ENCODE data around the gene TMEM72. TPM values are rescaled to one million over a fixed set of nuclear protein-coding genes. Genes with fewer than 3 reads are reported as not detected.

Gene TMEM72
- total RNA-seq, 3 donors from 2014 or later = not detected

- peaks cover 37% of the 10 kb centered on the region for H3K27me3 Mint-ChIP-seq (ENCODE audit: low read depth)
Measured at GRCh38 chr10:44881649-44882048, 29.5 kb upstream of the TMEM72 start.

GRCh38 chr10:44882166-44882720 is 28.9 kb upstream of the TMEM72 start:
- no peak overlapping the region for H3K4me3 Mint-ChIP-seq
- no peaks in the 10 kb centered on the region for H3K36me3 Mint-ChIP-seq (ENCODE audit: insufficient read depth)
- H3K27me3 Mint-ChIP-seq (ENCODE audit: low read depth) = peaks cover 37% of the 10 kb centered on the region
- DNase-seq (no peak), ATAC-seq (no peak)
- no peaks in the 10 kb centered on the region for H3K9me3 Mint-ChIP-seq
- H3K4me1 Mint-ChIP-seq (ENCODE audit: low read depth) = peaks cover 12% of the 10 kb centered on the region

More at GRCh38 chr10:44881649-44882048, 29.5 kb upstream of the TMEM72 start:
- Mint-ChIP-seq H3K4me1 (ENCODE audit: low read depth) (peaks cover 12% of the 10 kb centered on the region), H3K4me3 (no peak overlapping the region), H3K9me3 (no peaks in the 10 kb centered on the region), H3K36me3 (ENCODE audit: insufficient read depth) (no peaks in the 10 kb centered on the region)
- DNase-seq = no peak
- ATAC-seq = no peak

- Mint-ChIP-seq H3K4me3 (no peak overlapping the region), H3K4me1 (ENCODE audit: low read depth) (peaks cover 11% of the 10 kb centered on the region), H3K36me3 (ENCODE audit: insufficient read depth) (no peaks in the 10 kb centered on the region), H3K9me3 (no peaks in the 10 kb centered on the region), H3K27me3 (ENCODE audit: low read depth) (peaks cover 36% of the 10 kb centered on the region)
- DNase-seq (no peak), ATAC-seq (no peak)
Measured at GRCh38 chr10:44883593-44884331, 27.4 kb upstream of the TMEM72 start.

GRCh38 chr10:44885710-44886109 is 25.4 kb upstream of the TMEM72 start:
- Mint-ChIP-seq H3K4me3 (no peak overlapping the region), H3K36me3 (ENCODE audit: insufficient read depth) (no peaks in the 10 kb centered on the region), H3K27me3 (ENCODE audit: low read depth) (peaks cover 18% of the 10 kb centered on the region), H3K9me3 (no peaks in the 10 kb centered on the region), H3K4me1 (ENCODE audit: low read depth) (no peaks in the 10 kb centered on the region)
- ATAC-seq = no peak
- no peak for DNase-seq

- ATAC-seq (no peak), DNase-seq (no peak)
- Mint-ChIP-seq H3K27me3 (ENCODE audit: low read depth) (peaks cover 15% of the 10 kb centered on the region), H3K36me3 (ENCODE audit: insufficient read depth) (no peaks in the 10 kb centered on the region), H3K4me1 (ENCODE audit: low read depth) (no peaks in the 10 kb centered on the region), H3K9me3 (no peaks in the 10 kb centered on the region), H3K4me3 (no peak overlapping the region)
Measured at GRCh38 chr10:44886966-44887365, 24.2 kb upstream of the TMEM72 start.

DNA sequence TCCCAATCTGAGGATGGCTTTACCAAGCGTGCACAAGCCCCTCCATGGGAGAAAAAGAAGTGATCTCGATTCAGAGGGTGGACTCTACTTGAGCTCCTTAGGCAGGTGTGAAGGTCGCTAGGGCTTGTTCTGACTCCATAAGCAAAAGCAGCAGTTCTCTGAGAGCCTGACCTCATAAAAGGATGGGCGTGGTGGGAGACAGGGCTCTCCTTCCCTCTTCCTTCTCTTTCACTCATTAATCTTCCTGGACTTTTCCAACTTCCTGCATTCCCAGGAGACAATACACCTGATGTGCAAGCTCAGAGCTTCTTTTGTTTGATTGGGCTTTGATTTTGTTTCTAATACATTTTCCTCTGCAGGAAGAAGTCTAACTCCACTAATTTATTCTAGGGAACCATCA is 22.3 kb upstream of the TMEM72 start:
- H3K9me3 Mint-ChIP-seq = no peaks in the 10 kb centered on the region
- no peaks in the 10 kb centered on the region for H3K36me3 Mint-ChIP-seq (ENCODE audit: insufficient read depth)
- H3K27me3 Mint-ChIP-seq (ENCODE audit: low read depth) = no peaks in the 10 kb centered on the region
- DNase-seq (no peak), ATAC-seq (no peak)
- no peaks in the 10 kb centered on the region for H3K4me1 Mint-ChIP-seq (ENCODE audit: low read depth)
- no peak overlapping the region for H3K4me3 Mint-ChIP-seq

DNA sequence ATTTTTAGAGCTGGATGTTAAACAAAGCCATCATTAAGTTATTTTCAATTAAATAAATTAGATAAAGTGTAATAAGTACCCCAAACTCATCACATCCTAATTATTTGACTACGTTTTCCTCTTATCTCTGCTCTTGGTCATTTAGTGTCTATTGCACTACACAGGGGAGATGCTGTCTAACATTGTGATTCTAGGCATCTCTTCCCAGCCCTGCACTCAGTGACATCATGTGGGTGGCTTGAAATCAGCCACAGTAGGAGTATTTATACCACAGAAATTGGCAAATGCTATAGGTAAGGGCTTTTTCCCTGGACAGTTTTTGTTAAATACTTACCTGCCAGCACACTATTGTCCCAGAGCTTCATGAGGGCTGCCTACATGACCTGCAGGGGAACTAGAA is 21.3 kb upstream of the TMEM72 start:
- DNase-seq (no peak), ATAC-seq (no peak)
- no peaks in the 10 kb centered on the region for H3K4me1 Mint-ChIP-seq (ENCODE audit: low read depth)
- no peak overlapping the region for H3K4me3 Mint-ChIP-seq
- no peaks in the 10 kb centered on the region for H3K36me3 Mint-ChIP-seq (ENCODE audit: insufficient read depth)
- H3K9me3 Mint-ChIP-seq = no peaks in the 10 kb centered on the region
- H3K27me3 Mint-ChIP-seq (ENCODE audit: low read depth) = no peaks in the 10 kb centered on the region

DNA sequence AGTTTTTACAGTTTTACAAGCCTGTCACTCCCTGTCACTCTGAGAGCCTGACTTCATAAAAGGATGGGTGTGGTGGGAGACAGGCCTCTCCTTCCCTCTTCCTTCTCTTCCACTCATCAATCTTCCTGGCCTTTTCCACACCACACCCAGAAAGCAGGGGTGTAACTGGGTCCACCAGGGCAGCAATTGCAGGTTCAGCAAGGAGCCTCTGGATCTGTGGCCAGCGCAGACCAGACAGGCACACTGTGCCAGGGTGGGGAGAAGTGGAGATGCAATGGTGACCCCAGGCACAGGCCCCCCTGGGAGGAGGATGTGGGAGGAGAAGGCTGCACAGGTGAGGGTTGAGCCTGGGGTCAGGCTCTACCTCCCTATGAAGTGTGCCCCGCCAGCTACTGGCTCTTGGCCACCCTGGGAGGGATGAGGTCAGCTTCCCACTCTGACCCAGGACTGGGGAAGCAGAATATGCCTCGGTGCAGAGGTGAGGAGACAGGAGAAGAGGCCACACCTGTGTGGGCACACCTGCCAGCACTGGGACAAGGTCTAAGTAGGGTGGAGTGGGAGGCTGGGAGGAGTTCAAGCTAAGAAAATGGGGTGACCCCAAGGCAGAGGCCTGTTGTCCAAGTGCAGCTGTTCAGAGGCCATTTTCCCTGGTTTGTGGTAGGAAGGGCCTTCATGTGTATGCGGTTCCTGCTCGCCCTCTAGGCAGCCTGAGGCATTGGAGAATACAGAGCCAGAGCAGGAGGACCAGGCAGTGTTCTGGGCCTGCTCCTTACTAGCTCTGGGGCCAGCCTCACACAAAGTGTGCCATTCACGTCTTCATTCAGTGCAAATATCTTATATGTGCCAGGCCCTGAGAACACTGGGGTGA is 20.2 kb upstream of the TMEM72 start:
- ATAC-seq (no peak), DNase-seq (no peak)
- no peaks in the 10 kb centered on the region for H3K27me3 Mint-ChIP-seq (ENCODE audit: low read depth)
- no peaks in the 10 kb centered on the region for H3K36me3 Mint-ChIP-seq (ENCODE audit: insufficient read depth)
- H3K9me3 Mint-ChIP-seq = no peaks in the 10 kb centered on the region
- H3K4me1 Mint-ChIP-seq (ENCODE audit: low read depth) = no peaks in the 10 kb centered on the region
- H3K4me3 Mint-ChIP-seq = no peak overlapping the region

DNA sequence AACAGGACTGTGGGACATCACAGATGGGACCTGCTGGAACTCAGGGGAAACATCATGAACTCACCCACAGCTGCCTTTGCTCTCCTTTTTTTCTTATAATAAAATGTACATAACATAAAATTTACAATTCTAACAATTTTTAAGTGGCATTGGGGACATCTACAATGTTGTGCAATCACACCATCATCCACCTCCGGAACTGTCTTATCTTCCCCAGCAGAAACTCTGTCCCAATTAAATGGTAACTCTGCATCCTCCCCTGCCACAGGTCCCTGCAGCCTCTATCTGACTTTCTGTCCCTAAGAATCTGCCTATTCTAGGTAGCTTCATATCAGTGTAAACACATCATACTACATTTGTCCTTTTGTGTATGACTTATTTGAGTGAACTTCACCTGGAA is 19.4 kb upstream of the TMEM72 start:
- Mint-ChIP-seq H3K9me3 (no peaks in the 10 kb centered on the region), H3K27me3 (ENCODE audit: low read depth) (no peaks in the 10 kb centered on the region), H3K36me3 (ENCODE audit: insufficient read depth) (no peaks in the 10 kb centered on the region), H3K4me3 (no peak overlapping the region), H3K4me1 (ENCODE audit: low read depth) (no peaks in the 10 kb centered on the region)
- ATAC-seq (no peak), DNase-seq (no peak)

- no peaks in the 10 kb centered on the region for H3K36me3 Mint-ChIP-seq (ENCODE audit: insufficient read depth)
- no peak overlapping the region for H3K4me3 Mint-ChIP-seq
- no peaks in the 10 kb centered on the region for H3K4me1 Mint-ChIP-seq (ENCODE audit: low read depth)
- ATAC-seq (no peak), DNase-seq (no peak)
- H3K27me3 Mint-ChIP-seq (ENCODE audit: low read depth) = no peaks in the 10 kb centered on the region
- H3K9me3 Mint-ChIP-seq = no peaks in the 10 kb centered on the region
Measured at GRCh38 chr10:44893604-44894468, 17.3 kb upstream of the TMEM72 start.

GRCh38 chr10:44894691-44895090 is 16.4 kb upstream of the TMEM72 start:
- H3K36me3 Mint-ChIP-seq (ENCODE audit: insufficient read depth) = no peaks in the 10 kb centered on the region
- no peaks in the 10 kb centered on the region for H3K4me1 Mint-ChIP-seq (ENCODE audit: low read depth)
- H3K4me3 Mint-ChIP-seq = no peak overlapping the region
- H3K9me3 Mint-ChIP-seq = no peaks in the 10 kb centered on the region
- H3K27me3 Mint-ChIP-seq (ENCODE audit: low read depth) = no peaks in the 10 kb centered on the region
- ATAC-seq = no peak
- no peak for DNase-seq

DNA sequence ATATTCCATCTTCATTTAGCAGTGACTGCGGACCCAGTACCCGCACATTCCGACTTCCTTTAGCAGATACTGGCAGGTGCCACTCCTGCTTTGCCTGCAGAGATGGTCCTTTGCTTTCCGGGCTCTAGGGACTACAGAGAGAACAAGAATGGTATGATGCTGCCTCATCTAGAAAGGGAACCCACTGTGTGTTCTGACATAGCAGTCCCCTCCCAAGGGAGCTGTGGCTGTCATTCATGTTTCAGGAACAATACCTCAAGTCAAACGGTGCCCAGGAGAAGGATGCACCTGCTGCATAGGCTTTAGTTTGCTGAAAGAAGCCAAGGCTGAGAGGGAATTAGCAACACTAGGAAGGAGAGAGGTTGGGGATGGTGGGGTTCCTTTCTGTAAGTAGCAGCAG is 15.9 kb upstream of the TMEM72 start:
- H3K9me3 Mint-ChIP-seq = no peaks in the 10 kb centered on the region
- no peaks in the 10 kb centered on the region for H3K36me3 Mint-ChIP-seq (ENCODE audit: insufficient read depth)
- DNase-seq = no peak
- no peaks in the 10 kb centered on the region for H3K4me1 Mint-ChIP-seq (ENCODE audit: low read depth)
- no peak overlapping the region for H3K4me3 Mint-ChIP-seq
- H3K27me3 Mint-ChIP-seq (ENCODE audit: low read depth) = no peaks in the 10 kb centered on the region
- no peak for ATAC-seq

GRCh38 chr10:44897049-44897448 is 14.1 kb upstream of the TMEM72 start:
- Mint-ChIP-seq H3K4me3 (no peak overlapping the region), H3K36me3 (ENCODE audit: insufficient read depth) (no peaks in the 10 kb centered on the region), H3K4me1 (ENCODE audit: low read depth) (no peaks in the 10 kb centered on the region), H3K27me3 (ENCODE audit: low read depth) (no peaks in the 10 kb centered on the region), H3K9me3 (no peaks in the 10 kb centered on the region)
- DNase-seq (no peak), ATAC-seq (no peak)

GRCh38 chr10:44898665-44899064 is 12.5 kb upstream of the TMEM72 start:
- no peak overlapping the region for H3K4me3 Mint-ChIP-seq
- no peak for DNase-seq
- H3K27me3 Mint-ChIP-seq (ENCODE audit: low read depth) = no peaks in the 10 kb centered on the region
- H3K36me3 Mint-ChIP-seq (ENCODE audit: insufficient read depth) = no peaks in the 10 kb centered on the region
- ATAC-seq = no peak
- no peaks in the 10 kb centered on the region for H3K9me3 Mint-ChIP-seq
- H3K4me1 Mint-ChIP-seq (ENCODE audit: low read depth) = no peaks in the 10 kb centered on the region

All from activated T-cell treated with anti-CD3 and anti-CD28 coated beads, Interleukin-2, amount 50 U/mL, for 4 hours (primary cell).